Vagina (tissue), 2 donors: ENCODE data around the gene MBTPS1.

Source experiments
- POLR2A ChIP-seq, 2 donors: fragments of 450-650 bp; IDR thresholded peaks; one replicate each; pipeline ENCODE4 v1.6.1; 2017; ENCODE audit warnings: antibody characterized with exemption in 2 of 2, mild to moderate bottlenecking in 2 of 2, moderate library complexity in 2 of 2
- POLR2AphosphoS5 ChIP-seq, 2 donors: sonication (generic); formaldehyde crosslinking; IDR thresholded peaks; one replicate each; pipeline ENCODE4 v1.9.0; 2017; ENCODE audit warnings: antibody characterized with exemption in 2 of 2, mild to moderate bottlenecking in 2 of 2, low read depth in 1 of 2; ENCODE audit not compliant: insufficient read depth in 1 of 2
- TF ChIP-seq, protein P1 (sequence below), 3 experiments: fragments of 450-650 bp in 2 of 3; fragments of 200-600 bp in 1 of 3; sonication (generic) in 1 of 3; IDR thresholded peaks; one replicate each; pipeline ENCODE4 v1.5.1; 2017 to 2019; ENCODE audit warnings: antibody characterized with exemption in 3 of 3, mild to moderate bottlenecking in 2 of 3, moderate library complexity in 2 of 3

GRCh38 chr16:84117494-84117843 is 727 bp upstream of the MBTPS1 start:
- TF ChIP-seq POLR2A (IDR thresholded peaks at IDR 0.05) (no peak), POLR2AphosphoS5 (IDR thresholded peaks at IDR 0.05; ENCODE audit: insufficient read depth in 1 of 2, low read depth in 1 of 2) (no peak)
- TF ChIP-seq, protein P1, sequence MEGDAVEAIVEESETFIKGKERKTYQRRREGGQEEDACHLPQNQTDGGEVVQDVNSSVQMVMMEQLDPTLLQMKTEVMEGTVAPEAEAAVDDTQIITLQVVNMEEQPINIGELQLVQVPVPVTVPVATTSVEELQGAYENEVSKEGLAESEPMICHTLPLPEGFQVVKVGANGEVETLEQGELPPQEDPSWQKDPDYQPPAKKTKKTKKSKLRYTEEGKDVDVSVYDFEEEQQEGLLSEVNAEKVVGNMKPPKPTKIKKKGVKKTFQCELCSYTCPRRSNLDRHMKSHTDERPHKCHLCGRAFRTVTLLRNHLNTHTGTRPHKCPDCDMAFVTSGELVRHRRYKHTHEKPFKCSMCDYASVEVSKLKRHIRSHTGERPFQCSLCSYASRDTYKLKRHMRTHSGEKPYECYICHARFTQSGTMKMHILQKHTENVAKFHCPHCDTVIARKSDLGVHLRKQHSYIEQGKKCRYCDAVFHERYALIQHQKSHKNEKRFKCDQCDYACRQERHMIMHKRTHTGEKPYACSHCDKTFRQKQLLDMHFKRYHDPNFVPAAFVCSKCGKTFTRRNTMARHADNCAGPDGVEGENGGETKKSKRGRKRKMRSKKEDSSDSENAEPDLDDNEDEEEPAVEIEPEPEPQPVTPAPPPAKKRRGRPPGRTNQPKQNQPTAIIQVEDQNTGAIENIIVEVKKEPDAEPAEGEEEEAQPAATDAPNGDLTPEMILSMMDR (IDR thresholded peaks at IDR 0.05), result no peak
